ENCODE measurements around the gene LGR5. TPM values are rescaled to one million over a fixed set of nuclear protein-coding genes. Genes with fewer than 3 reads are reported as not detected.

The LGR5 gene
- total RNA-seq, 1 experiment from 2014 or later, result not detected

DNA sequence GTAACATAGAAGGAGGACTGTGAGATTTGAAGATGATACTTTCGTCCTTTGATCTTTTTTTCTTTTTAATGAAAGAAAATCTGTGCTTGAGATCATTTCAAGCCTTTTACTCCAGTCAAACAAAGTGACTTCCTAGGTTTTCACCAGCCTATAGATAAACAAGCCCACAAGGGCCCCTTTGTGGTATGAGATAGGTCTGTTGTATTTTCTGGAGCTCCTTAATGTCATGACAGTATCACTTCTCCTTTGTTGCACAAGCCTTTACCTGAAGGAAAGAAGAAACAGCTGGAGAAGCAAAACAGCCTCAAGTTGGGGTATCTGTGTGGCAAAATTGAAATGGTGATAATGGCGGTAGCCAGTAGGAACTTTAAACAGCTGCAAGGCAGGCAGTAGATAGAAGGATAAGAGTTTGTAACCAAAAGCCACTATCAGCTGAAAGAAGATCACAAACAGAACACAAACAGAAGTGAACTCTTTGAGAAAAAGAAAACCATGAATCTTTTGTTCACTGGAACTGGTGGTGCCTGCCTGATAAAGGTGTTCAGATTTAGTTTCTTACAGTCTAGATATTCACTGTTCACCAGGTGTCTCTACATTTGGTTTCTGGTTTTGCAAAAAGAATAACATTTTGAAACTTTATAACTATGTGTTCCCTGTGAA lies 96.8 kb downstream of the LGR5 start:
- DNase-seq, result no peak
- Histone ChIP-seq H3F3A (ENCODE audit: insufficient read depth, low read depth) (no peaks in the 10 kb centered on the region), H3K36me3 (ENCODE audit: low read depth) (no peaks in the 10 kb centered on the region), H4K20me1 (ENCODE audit: insufficient read depth) (no peaks in the 10 kb centered on the region), H3K9me3 (ENCODE audit: insufficient read depth, low read depth) (no peaks in the 10 kb centered on the region), H2AFZ (no peak overlapping the region), H3K4me3 (no peak overlapping the region), H3K27me3 (ENCODE audit: insufficient read depth, low read depth) (no peaks in the 10 kb centered on the region), H3K4me1 (replicated peaks; ENCODE audit: insufficient read depth) (no peaks in the 10 kb centered on the region), H3K27ac (no peak overlapping the region), H3K4me2 (no peak overlapping the region), H3K9me2 (ENCODE audit: insufficient read depth) (no peaks in the 10 kb centered on the region), H3K79me2 (ENCODE audit: low read depth) (no peaks in the 10 kb centered on the region)
- TF ChIP-seq EZH2 (IDR thresholded peaks at IDR 0.05; ENCODE audit: low read depth), result no peak
- TF ChIP-seq, protein P1, sequence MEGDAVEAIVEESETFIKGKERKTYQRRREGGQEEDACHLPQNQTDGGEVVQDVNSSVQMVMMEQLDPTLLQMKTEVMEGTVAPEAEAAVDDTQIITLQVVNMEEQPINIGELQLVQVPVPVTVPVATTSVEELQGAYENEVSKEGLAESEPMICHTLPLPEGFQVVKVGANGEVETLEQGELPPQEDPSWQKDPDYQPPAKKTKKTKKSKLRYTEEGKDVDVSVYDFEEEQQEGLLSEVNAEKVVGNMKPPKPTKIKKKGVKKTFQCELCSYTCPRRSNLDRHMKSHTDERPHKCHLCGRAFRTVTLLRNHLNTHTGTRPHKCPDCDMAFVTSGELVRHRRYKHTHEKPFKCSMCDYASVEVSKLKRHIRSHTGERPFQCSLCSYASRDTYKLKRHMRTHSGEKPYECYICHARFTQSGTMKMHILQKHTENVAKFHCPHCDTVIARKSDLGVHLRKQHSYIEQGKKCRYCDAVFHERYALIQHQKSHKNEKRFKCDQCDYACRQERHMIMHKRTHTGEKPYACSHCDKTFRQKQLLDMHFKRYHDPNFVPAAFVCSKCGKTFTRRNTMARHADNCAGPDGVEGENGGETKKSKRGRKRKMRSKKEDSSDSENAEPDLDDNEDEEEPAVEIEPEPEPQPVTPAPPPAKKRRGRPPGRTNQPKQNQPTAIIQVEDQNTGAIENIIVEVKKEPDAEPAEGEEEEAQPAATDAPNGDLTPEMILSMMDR (conservative IDR thresholded peaks at IDR 0.05), result no peak
- ChIA-PET CTCF (no interaction called here), POLR2A (ENCODE audit: unreplicated experiment) (no interaction called here)
- BruUV-seq (replicated peaks), result no TSS peak
- intact Hi-C loops (cut with micrococcal nuclease; ENCODE audit: unreplicated experiment), result no loop called here

GRCh38 chr12:71536939-71537622 lies 97.5 kb downstream of the LGR5 start:
- Histone ChIP-seq H3K4me1 (replicated peaks; ENCODE audit: insufficient read depth) (no peaks in the 10 kb centered on the region), H3K27ac (no peak overlapping the region), H3K36me3 (ENCODE audit: low read depth) (no peaks in the 10 kb centered on the region), H3K4me2 (no peak overlapping the region), H3K9me3 (ENCODE audit: insufficient read depth, low read depth) (no peaks in the 10 kb centered on the region), H3F3A (ENCODE audit: insufficient read depth, low read depth) (no peaks in the 10 kb centered on the region), H4K20me1 (ENCODE audit: insufficient read depth) (no peaks in the 10 kb centered on the region), H3K27me3 (ENCODE audit: insufficient read depth, low read depth) (no peaks in the 10 kb centered on the region), H3K9me2 (ENCODE audit: insufficient read depth) (no peaks in the 10 kb centered on the region), H2AFZ (no peak overlapping the region), H3K79me2 (ENCODE audit: low read depth) (no peaks in the 10 kb centered on the region), H3K4me3 (no peak overlapping the region)
- BruUV-seq (replicated peaks), result no TSS peak
- DNase-seq, result no peak
- CTCF ChIA-PET, result no interaction called here
- TF ChIP-seq, protein P1 (conservative IDR thresholded peaks at IDR 0.05), result no peak
- no peak for TF ChIP-seq EZH2 (IDR thresholded peaks at IDR 0.05; ENCODE audit: low read depth)
- intact Hi-C loops (cut with micrococcal nuclease; ENCODE audit: unreplicated experiment), result no loop called here
- POLR2A ChIA-PET (ENCODE audit: unreplicated experiment), result interaction anchor here (0.7 kb wide), 1 partner anchor 126 kb away, joined by 11 read pairs; no protein-coding TSS in a partner anchor

GRCh38 chr12:71538807-71539206 lies 99.2 kb downstream of the LGR5 start:
- Histone ChIP-seq H3K4me2 (no peak overlapping the region), H3K36me3 (ENCODE audit: low read depth) (no peaks in the 10 kb centered on the region)

More at GRCh38 chr12:71538807-71539206, 99.2 kb downstream of the LGR5 start:
- TF ChIP-seq, protein P1 (conservative IDR thresholded peaks at IDR 0.05), result no peak
- TF ChIP-seq EZH2 (IDR thresholded peaks at IDR 0.05; ENCODE audit: low read depth), result no peak
- Histone ChIP-seq H3K9me3 (ENCODE audit: insufficient read depth, low read depth) (no peaks in the 10 kb centered on the region), H3F3A (ENCODE audit: insufficient read depth, low read depth) (no peaks in the 10 kb centered on the region), H3K4me3 (no peak overlapping the region), H2AFZ (no peak overlapping the region), H3K4me1 (replicated peaks; ENCODE audit: insufficient read depth) (no peaks in the 10 kb centered on the region), H3K27me3 (ENCODE audit: insufficient read depth, low read depth) (no peaks in the 10 kb centered on the region), H4K20me1 (ENCODE audit: insufficient read depth) (no peaks in the 10 kb centered on the region), H3K9me2 (ENCODE audit: insufficient read depth) (no peaks in the 10 kb centered on the region), H3K27ac (no peak overlapping the region), H3K79me2 (ENCODE audit: low read depth) (no peaks in the 10 kb centered on the region)
- ChIA-PET CTCF (interaction anchor here (1.2 kb wide), 1 partner anchor 13 kb away, joined by 4 read pairs; no protein-coding TSS in a partner anchor), POLR2A (ENCODE audit: unreplicated experiment) (no interaction called here)
- no TSS peak for BruUV-seq (replicated peaks)
- intact Hi-C loops (cut with micrococcal nuclease; ENCODE audit: unreplicated experiment), result no loop called here
- DNase-seq, result no peak
